IMR-90 (cell line): ENCODE results near the gene TEAD1.

Experiments used
- CEBPB ChIP-seq: IDR thresholded peaks from 2 replicates; pipeline ENCODE4 v1.6.1; 2012; ENCODE audit warnings: low read depth, low read length, improper control_type of control experiment
- CTCF ChIP-seq: conservative IDR thresholded peaks from 2 replicates; pipeline ENCODE4 v1.5.1; 2012; ENCODE audit warnings: mild to moderate bottlenecking, low read depth, low read length, improper control_type of control experiment
- FOS ChIP-seq: fragments of 150-350 bp; IDR thresholded peaks from 2 replicates; pipeline ENCODE4 v1.6.1; 2016; ENCODE audit warnings: low read depth, low read length
- RAD21 ChIP-seq: IDR thresholded peaks from 2 replicates; pipeline ENCODE4 v1.6.1; 2012; ENCODE audit warnings: low read length, improper control_type of control experiment
- USF2 ChIP-seq: fragments of 150-350 bp; IDR thresholded peaks from 2 replicates; pipeline ENCODE4 v1.6.1; 2017; ENCODE audit warnings: mild to moderate bottlenecking, antibody characterized with exemption, low read length, low read depth
- TF ChIP-seq, protein P1 (sequence below): fragments of 150-350 bp; IDR thresholded peaks from 2 replicates; pipeline ENCODE4 v1.6.1; 2016; ENCODE audit warnings: low read depth, mild to moderate bottlenecking, low read length, moderate library complexity, borderline replicate concordance

- TF ChIP-seq CTCF, result no peak
- TF ChIP-seq USF2, result no peak
- TF ChIP-seq RAD21, result no peak
- no peak for TF ChIP-seq CEBPB
- TF ChIP-seq, protein P1, sequence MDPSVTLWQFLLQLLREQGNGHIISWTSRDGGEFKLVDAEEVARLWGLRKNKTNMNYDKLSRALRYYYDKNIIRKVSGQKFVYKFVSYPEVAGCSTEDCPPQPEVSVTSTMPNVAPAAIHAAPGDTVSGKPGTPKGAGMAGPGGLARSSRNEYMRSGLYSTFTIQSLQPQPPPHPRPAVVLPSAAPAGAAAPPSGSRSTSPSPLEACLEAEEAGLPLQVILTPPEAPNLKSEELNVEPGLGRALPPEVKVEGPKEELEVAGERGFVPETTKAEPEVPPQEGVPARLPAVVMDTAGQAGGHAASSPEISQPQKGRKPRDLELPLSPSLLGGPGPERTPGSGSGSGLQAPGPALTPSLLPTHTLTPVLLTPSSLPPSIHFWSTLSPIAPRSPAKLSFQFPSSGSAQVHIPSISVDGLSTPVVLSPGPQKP, result no peak
- no peak for TF ChIP-seq FOS
Measured at GRCh38 chr11:12717851-12718291, 43.6 kb downstream of the TEAD1 start.
